Measurements from ENCODE around the gene PLB1.
A peak's percentile ranks its signal among the peaks of the same experiment; 100 is the strongest.

Gene PLB1

DNA sequence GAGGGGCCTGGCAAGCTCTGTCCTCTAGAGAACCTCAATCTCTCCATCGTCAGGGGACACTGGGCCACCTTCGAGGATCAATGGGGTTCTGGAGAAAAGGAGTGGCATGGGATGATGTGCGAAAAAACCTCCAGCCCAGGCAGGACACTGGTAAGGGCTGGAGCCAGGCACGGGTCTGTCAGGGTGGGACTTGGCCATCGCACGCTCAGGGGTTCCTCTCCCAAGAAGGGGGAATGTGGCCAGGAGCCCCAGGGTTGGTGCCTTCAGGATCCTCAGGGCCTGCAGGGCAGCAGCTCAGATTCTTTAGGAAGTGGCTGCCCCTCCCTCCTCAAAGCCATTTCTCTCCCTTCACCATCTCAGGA, 46.8 kb upstream of the PLB1 start:
- no peak for TF ChIP-seq MYC (IDR thresholded peaks at IDR 0.05; ENCODE audit: low read depth, low read length)
- no peak for TF ChIP-seq POLR2A (IDR thresholded peaks at IDR 0.05; ENCODE audit: extremely low read depth, insufficient read length)
- TF ChIP-seq, protein P1, sequence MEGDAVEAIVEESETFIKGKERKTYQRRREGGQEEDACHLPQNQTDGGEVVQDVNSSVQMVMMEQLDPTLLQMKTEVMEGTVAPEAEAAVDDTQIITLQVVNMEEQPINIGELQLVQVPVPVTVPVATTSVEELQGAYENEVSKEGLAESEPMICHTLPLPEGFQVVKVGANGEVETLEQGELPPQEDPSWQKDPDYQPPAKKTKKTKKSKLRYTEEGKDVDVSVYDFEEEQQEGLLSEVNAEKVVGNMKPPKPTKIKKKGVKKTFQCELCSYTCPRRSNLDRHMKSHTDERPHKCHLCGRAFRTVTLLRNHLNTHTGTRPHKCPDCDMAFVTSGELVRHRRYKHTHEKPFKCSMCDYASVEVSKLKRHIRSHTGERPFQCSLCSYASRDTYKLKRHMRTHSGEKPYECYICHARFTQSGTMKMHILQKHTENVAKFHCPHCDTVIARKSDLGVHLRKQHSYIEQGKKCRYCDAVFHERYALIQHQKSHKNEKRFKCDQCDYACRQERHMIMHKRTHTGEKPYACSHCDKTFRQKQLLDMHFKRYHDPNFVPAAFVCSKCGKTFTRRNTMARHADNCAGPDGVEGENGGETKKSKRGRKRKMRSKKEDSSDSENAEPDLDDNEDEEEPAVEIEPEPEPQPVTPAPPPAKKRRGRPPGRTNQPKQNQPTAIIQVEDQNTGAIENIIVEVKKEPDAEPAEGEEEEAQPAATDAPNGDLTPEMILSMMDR (IDR thresholded peaks at IDR 0.05; ENCODE audit: low read depth, low read length): no peak
- H3K4me3 ChIP-seq (ENCODE audit: low read depth, low read length): no peak overlapping the region
- no peak for DNase-seq (ENCODE audit: low read depth)

DNA sequence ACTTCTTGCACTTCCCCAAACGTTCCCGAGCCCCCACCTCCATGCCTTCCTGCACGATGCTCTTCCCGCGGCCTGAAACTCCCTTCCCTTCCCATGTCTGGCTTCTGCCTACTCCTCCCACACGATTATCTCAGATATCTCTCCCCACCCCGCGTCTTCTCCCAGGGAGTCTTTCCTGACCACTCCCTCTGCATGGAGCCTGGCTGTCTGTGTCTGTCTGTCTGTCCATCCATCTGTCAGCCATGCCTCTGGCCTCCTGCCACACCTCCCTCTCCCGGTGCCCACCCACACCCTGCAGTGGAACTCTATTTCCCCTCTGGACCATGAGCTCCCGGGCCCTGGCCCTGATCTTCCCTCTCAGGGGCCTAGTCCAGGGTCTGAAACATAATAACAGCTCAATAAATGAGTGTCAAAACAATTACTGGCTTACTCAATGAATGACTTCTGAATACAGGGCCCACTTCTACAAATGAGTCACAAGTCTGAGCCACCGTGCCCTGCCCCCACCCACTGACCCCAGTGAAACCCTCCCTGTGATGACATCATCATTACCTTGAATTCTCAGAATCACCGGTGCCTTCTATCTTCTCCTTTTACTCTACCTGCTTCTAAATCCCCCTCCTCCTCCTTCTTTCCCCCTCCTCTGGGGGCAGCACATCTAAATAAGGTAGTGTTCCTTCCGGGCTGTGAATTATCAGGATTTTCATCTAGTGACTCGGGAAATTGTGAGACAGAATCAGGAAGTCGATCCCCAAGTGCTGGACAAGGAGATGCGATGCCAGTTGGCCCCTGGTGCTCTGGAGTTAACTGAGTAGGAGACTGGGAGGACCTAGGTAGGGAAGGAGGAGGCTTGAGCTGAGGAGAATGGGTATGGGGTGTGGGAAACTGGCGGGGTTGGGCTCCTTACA, 46.1 kb upstream of the PLB1 start:
- no peak overlapping the region for H3K4me3 ChIP-seq (ENCODE audit: low read depth, low read length)
- TF ChIP-seq, protein P2, sequence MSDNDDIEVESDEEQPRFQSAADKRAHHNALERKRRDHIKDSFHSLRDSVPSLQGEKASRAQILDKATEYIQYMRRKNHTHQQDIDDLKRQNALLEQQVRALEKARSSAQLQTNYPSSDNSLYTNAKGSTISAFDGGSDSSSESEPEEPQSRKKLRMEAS (IDR thresholded peaks at IDR 0.05; ENCODE audit: low read depth, low read length): no peak
- no peak for TF ChIP-seq MYC (IDR thresholded peaks at IDR 0.05; ENCODE audit: low read depth, low read length)
- TF ChIP-seq, protein P1 (IDR thresholded peaks at IDR 0.05; ENCODE audit: low read depth, low read length): no peak
- TF ChIP-seq POLR2A (IDR thresholded peaks at IDR 0.05; ENCODE audit: extremely low read depth, insufficient read length): no peak
- peak; percentile 76 for DNase-seq (ENCODE audit: low read depth)

DNA sequence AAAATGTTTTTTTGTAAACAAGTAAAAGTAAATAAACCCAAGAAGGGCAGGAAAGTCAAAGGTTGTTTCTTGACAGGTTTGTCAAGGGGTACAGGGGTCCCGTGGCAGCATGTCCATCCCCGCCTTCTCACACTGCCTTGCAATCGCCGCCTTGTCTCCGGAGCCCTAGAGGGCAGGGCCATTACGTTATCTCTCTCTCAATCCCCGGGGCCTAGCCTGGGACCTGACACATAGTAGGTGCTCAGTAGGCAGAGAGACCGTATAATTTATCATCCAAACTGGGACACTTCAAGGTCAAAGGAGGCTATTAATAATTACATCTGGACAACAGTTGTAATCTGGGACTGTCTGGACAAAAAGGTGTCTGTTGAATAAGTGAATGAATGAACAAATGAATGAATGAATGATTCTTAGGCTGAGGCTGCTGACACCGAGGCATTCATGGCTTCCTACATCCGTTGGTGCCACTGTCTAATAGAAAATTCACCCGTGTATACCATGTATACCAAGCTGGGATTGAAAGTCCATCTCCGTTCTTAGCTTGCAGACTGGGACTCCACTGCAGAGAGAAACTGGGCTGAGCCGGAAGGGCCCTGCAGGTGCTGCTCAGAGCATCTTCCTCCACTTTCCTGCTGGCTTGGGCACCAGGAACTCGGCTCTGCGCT, 44.8 kb upstream of the PLB1 start:
- TF ChIP-seq, protein P1 (IDR thresholded peaks at IDR 0.05; ENCODE audit: low read depth, low read length): no peak
- TF ChIP-seq, protein P2 (IDR thresholded peaks at IDR 0.05; ENCODE audit: low read depth, low read length): no peak
- no peak for TF ChIP-seq MYC (IDR thresholded peaks at IDR 0.05; ENCODE audit: low read depth, low read length)
- TF ChIP-seq POLR2A (IDR thresholded peaks at IDR 0.05; ENCODE audit: extremely low read depth, insufficient read length): no peak
- no peak for DNase-seq (ENCODE audit: low read depth)
- no peak overlapping the region for H3K4me3 ChIP-seq (ENCODE audit: low read depth, low read length)

DNA sequence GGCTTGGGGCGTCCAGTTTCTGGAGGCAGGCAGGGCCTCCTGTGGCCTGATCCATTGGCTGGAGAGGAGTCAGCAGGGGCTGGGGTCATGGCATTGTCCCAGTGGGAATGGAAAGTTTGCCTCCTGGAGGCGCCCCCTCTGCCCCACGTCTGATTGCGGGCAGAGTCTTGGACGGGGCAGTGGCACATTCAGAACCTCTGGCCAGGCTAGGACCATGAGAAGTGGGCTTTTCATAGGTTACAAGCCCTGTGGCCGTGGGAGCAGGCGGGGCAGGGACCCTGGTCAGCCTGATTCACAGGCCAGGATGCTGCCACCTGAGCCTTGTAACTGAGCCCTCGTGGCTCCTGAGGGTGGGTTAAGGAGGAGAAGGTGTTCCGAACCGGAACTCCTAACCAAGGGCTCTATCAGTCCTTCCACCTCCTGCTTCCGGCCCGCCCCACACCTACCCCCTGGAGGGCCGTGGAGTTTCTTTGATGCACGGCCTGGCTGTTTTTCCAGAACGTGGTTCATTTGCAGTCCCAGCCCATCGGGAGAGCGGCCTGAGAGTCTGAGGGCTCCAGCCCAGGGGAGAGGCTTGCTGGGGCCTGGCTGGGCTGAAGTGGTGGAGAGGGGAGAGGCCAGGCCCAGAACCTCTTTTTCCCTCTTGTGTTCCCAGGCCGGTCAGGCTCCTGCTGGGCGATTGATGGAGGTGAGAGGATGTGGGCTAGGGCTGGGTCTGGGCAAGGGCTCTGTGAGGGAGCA, 43.9 kb upstream of the PLB1 start:
- no peak overlapping the region for H3K4me3 ChIP-seq (ENCODE audit: low read depth, low read length)
- no peak for DNase-seq (ENCODE audit: low read depth)
- no peak for TF ChIP-seq MYC (IDR thresholded peaks at IDR 0.05; ENCODE audit: low read depth, low read length)
- TF ChIP-seq POLR2A (IDR thresholded peaks at IDR 0.05; ENCODE audit: extremely low read depth, insufficient read length): no peak
- TF ChIP-seq, protein P1 (IDR thresholded peaks at IDR 0.05; ENCODE audit: low read depth, low read length): no peak
- TF ChIP-seq, protein P2 (IDR thresholded peaks at IDR 0.05; ENCODE audit: low read depth, low read length): no peak

DNA sequence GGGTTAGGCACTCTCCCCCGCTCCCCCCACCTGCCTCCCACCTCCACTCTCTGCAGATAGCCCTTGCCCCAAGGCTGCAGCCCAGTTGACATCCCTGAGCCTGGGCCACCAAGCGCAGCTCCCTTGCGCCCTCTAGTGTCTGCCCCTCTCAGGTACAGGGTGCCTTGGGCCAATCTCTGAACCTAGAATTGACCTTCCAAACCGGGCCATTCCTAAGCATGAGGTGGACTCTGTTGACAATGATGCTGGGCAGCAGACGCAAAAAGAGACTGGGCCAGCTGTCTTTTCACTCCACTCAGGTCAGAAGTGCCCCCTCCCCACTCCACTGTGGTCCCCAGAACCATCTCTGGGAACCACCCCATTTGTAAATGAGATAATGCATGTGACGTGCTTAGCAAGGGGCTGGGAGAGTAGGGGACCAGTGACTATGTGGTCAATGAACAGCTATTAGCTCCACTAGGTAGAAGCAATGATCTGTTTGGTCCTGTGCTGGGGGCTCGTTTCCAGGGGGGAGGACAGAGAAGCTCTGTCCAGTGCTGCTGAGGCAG, 43.3 kb upstream of the PLB1 start:
- TF ChIP-seq, protein P2 (IDR thresholded peaks at IDR 0.05; ENCODE audit: low read depth, low read length): no peak
- TF ChIP-seq MYC (IDR thresholded peaks at IDR 0.05; ENCODE audit: low read depth, low read length): no peak
- TF ChIP-seq, protein P1 (IDR thresholded peaks at IDR 0.05; ENCODE audit: low read depth, low read length): peak; percentile 98
- no peak for TF ChIP-seq POLR2A (IDR thresholded peaks at IDR 0.05; ENCODE audit: extremely low read depth, insufficient read length)
- DNase-seq (ENCODE audit: low read depth): peak; percentile 82
- no peak overlapping the region for H3K4me3 ChIP-seq (ENCODE audit: low read depth, low read length)
